Upper lobe of right lung (tissue), 1 donor: ENCODE results near the gene BMP3. TPM values are rescaled to one million over a fixed set of nuclear protein-coding genes. Genes with fewer than 3 reads are reported as not detected.

Experiments used
- ATAC-seq: fragments of 200-7000 bp; cut with Tn5 transposase; one replicate; pipeline ENCODE4 v1.9.1; 2020; ENCODE audit warnings: mild to moderate bottlenecking, moderate library complexity
- DNase-seq: peaks from one replicate; pipeline ENCODE4 v3.0.0-alpha.2; 2020
- H3K27ac ChIP-seq: fragments of 200-600 bp; one replicate; pipeline ENCODE4 v1.8.0; 2022
- H3K27me3 ChIP-seq: fragments of 200-600 bp; one replicate; pipeline ENCODE4 v1.8.0; 2022; ENCODE audit warnings: mild to moderate bottlenecking
- H3K36me3 ChIP-seq: fragments of 200-600 bp; one replicate; pipeline ENCODE4 v1.8.0; 2022
- H3K4me1 ChIP-seq: fragments of 200-600 bp; one replicate; pipeline ENCODE4 v1.8.0; 2022
- H3K4me3 ChIP-seq: fragments of 200-600 bp; one replicate; pipeline ENCODE4 v1.8.0; 2022; ENCODE audit warnings: mild to moderate bottlenecking
- H3K9me3 ChIP-seq: fragments of 200-600 bp; one replicate; pipeline ENCODE4 v1.8.0; 2022
- intact Hi-C: fragments of 100-400 bp; cut with DNase I; formaldehyde crosslinking; loops from one replicate; pipeline ENCODE4 v1.11.0; 2022
- total RNA-seq: library from RNA; stranded (reverse); fragmentation: NEBNext Ultra II Directional; extraction: Animal tissue kit (Norgen Biotek cat#: 25700); gene quantifications from one replicate; pipeline ENCODE4 v1.2.1, GENCODE V29; 2021
- TF ChIP-seq, protein P1 (sequence below): fragments of 200-600 bp; IDR thresholded peaks from one replicate; pipeline ENCODE4 v1.8.0; 2022; ENCODE audit warnings: antibody characterized with exemption
- donor health status: DM: no; HTN: yes; CAD: no; lungs with severe emphysema.

Gene BMP3
- total RNA-seq, 1 donor from 2014 or later, result 15.5 TPM

DNA sequence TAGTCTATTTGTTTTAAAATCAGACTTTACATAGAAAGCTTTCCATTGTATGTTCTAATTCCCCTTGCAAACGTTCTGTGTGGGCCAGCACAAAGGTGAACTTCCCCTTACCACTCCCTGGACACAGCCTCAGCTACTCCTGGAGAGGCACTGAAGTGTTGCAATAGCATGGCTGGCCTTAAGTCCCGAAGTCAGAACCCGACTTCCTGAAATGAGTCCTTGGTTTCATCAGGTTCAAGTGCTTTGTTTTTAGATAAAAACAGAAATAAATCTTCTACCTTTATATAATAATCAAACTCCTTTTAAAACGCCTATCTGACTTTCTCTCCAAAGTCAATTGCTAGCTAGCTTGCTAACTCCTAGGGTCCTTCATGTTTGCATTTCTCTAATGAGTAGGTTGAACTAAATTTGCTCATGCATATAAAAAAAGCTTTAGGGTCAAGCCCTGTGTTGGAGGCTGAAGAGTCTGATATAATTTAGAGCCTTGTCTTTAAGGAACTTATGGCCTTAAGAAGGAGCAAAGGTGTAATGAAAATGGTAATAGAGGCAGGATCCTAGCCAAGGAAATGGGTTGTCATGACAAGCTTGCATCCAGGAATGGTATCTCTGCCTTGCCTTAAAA, 9.0 kb downstream of the BMP3 start:
- Histone ChIP-seq H3K27me3 (no peaks in the 10 kb centered on the region), H3K4me1 (no peaks in the 10 kb centered on the region), H3K4me3 (no peak overlapping the region), H3K36me3 (no peaks in the 10 kb centered on the region), H3K27ac (no peak overlapping the region), H3K9me3 (no peaks in the 10 kb centered on the region)
- DNase-seq (no peak), ATAC-seq (peak; percentile 94)
- intact Hi-C loops, result no loop called here
- TF ChIP-seq, protein P1, sequence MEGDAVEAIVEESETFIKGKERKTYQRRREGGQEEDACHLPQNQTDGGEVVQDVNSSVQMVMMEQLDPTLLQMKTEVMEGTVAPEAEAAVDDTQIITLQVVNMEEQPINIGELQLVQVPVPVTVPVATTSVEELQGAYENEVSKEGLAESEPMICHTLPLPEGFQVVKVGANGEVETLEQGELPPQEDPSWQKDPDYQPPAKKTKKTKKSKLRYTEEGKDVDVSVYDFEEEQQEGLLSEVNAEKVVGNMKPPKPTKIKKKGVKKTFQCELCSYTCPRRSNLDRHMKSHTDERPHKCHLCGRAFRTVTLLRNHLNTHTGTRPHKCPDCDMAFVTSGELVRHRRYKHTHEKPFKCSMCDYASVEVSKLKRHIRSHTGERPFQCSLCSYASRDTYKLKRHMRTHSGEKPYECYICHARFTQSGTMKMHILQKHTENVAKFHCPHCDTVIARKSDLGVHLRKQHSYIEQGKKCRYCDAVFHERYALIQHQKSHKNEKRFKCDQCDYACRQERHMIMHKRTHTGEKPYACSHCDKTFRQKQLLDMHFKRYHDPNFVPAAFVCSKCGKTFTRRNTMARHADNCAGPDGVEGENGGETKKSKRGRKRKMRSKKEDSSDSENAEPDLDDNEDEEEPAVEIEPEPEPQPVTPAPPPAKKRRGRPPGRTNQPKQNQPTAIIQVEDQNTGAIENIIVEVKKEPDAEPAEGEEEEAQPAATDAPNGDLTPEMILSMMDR, result no peak

DNA sequence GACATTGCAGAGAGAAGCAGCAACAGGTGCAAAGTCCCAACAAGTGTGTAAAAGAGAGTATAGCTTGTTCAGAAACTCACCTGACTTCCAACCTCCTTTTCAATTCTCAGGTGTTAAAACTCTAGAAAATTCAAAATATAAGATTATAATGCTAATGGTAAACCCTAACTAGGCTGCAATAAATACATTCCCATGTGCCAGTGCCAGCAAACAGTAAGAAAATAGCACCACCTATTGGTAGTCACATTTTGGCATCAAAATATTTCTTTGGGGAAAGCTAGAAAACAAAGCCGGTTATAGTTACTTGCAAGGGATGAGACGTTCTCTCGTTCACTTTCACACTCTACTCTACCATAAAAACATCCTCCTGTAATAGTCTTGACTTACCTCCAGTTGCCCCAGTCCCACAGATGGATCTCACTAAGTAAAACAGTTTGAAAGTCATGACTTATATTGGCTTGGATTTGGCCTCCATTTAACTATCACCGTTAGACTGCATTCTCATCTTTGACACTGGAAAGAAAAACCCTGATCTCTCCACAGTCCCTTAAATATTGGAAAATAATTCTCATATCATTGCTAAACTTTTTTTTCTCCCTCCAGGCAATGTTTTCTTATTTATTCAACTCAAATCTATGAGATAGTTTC, 9.6 kb downstream of the BMP3 start:
- Histone ChIP-seq H3K27ac (no peak overlapping the region), H3K36me3 (no peaks in the 10 kb centered on the region), H3K4me3 (no peak overlapping the region), H3K4me1 (no peaks in the 10 kb centered on the region), H3K9me3 (no peaks in the 10 kb centered on the region), H3K27me3 (no peaks in the 10 kb centered on the region)
- intact Hi-C loops, result no loop called here
- ATAC-seq (peak; percentile 73), DNase-seq (no peak)
- TF ChIP-seq, protein P1, result peak; percentile 64

DNA sequence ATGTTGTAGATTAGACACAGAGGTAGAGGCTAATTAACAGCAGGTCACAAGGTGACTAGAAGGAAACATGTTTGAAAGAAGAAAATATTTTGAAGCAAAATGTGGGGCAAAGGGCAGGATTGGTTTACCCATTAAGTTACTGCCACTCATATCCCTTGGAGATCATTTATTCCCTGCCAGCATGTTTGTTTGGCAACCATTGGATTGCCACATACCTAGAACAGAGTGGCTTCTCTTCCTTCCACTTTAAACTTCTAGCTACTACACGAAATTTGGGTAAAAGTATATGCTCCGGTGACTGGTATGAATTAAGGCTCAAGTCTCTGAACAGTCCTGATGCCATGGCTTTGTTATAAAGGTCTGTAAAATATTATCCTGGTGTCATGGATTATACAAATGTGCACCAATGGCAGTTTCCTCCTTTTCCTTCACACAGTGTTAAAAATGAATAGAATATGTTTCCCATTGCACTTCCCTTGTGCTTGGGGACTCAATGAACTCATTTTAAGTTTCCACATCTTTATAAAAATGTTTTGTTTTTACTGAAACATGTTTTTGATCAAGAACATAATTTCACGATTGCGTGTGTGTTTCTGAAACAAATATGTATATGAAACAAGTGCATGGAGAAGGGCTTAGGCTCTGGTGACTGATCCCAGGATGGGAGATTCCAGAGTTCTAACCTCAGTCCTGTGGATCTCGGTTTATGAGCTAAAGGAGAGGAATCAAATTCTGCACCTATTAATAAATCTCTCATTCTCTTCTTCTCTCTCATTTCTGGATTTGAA, 12.3 kb downstream of the BMP3 start:
- TF ChIP-seq, protein P1, result no peak
- Histone ChIP-seq H3K4me3 (no peak overlapping the region), H3K9me3 (no peaks in the 10 kb centered on the region), H3K36me3 (no peaks in the 10 kb centered on the region), H3K4me1 (no peaks in the 10 kb centered on the region), H3K27me3 (peaks cover 4% of the 10 kb centered on the region), H3K27ac (no peak overlapping the region)
- DNase-seq, result no peak
- ATAC-seq, result peak; percentile 39
- intact Hi-C loops, result no loop called here

DNA sequence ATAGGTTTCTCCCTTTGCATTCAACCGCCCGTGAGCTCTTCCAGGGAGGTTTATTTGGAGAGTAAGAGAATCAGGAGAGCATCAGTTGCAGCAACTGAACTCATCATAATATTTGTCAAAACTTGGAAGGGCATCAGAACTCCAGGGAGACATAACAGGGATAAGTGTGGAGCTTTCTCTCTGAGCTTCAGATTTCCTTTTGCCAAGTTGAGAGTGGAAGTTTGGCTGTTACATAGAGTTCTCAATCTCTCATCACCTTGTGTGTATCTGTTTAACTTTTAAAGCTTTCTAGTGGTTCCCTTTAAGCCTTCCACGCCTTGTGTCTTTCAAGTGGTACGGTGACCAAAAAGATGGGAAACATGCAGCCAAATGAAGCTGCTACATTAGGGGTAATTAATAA, 18.8 kb downstream of the BMP3 start:
- TF ChIP-seq, protein P1, result no peak
- DNase-seq (no peak), ATAC-seq (no peak)
- no peaks in the 10 kb centered on the region for H3K4me1 ChIP-seq
- no peak overlapping the region for H3K4me3 ChIP-seq
- H3K27ac ChIP-seq, result no peak overlapping the region
- H3K36me3 ChIP-seq, result no peaks in the 10 kb centered on the region
- no peaks in the 10 kb centered on the region for H3K9me3 ChIP-seq
- intact Hi-C loops, result no loop called here
- peaks cover 4% of the 10 kb centered on the region for H3K27me3 ChIP-seq

DNA sequence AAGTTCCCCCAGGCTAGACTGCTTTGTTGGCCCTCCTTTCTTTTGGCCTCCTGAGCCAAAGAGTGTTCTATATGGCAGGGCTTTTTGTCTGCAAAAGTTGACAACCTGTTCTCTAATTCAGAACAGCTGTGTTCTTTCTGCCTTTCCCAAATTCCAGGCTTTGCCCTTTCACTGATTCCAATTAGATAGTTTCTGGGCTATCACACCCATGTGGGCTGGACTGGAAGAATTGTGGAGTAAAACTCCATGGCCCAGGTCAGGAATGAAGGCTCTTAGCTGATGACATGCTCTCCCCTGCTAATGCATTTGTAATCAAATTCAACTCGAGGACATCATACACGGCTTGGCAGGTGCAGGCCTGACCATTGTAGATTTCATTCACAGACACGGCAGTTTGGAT, 19.4 kb downstream of the BMP3 start:
- TF ChIP-seq, protein P1, result no peak
- no peaks in the 10 kb centered on the region for H3K9me3 ChIP-seq
- H3K4me3 ChIP-seq, result no peak overlapping the region
- no peak overlapping the region for H3K27ac ChIP-seq
- H3K27me3 ChIP-seq, result peaks cover 4% of the 10 kb centered on the region
- peak; percentile 17 for ATAC-seq
- no peak for DNase-seq
- intact Hi-C loops, result no loop called here
- H3K36me3 ChIP-seq, result no peaks in the 10 kb centered on the region
- no peaks in the 10 kb centered on the region for H3K4me1 ChIP-seq
